Upper lobe of left lung (tissue), 4 donors: Measurements from ENCODE around the gene CCDC159.

ENCODE experiments used
- CTCF ChIP-seq, 6 experiments: fragments of 450-650 bp in 4 of 6; fragments of 200-600 bp in 2 of 6; sonication (generic) in 2 of 6; IDR thresholded peaks; one replicate each; pipeline ENCODE4 v1.5.1; 2016 to 2019; ENCODE audit warnings: antibody characterized with exemption in 6 of 6
- EP300 ChIP-seq, 4 donors: sonication (generic); formaldehyde crosslinking; IDR thresholded peaks; one replicate each; pipeline ENCODE4 v1.5.1; 2017; ENCODE audit warnings: antibody characterized with exemption in 4 of 4, control low read depth in 2 of 4
- POLR2A ChIP-seq, 4 donors: fragments of 450-650 bp; IDR thresholded peaks; one replicate each; pipeline ENCODE4 v1.5.1; 2016 to 2017; ENCODE audit warnings: antibody characterized with exemption in 4 of 4, mild to moderate bottlenecking in 2 of 4
- POLR2AphosphoS5 ChIP-seq, 2 donors: sonication (generic); formaldehyde crosslinking; IDR thresholded peaks; one replicate each; pipeline ENCODE4 v1.5.1; 2017; ENCODE audit warnings: antibody characterized with exemption in 2 of 2

GRCh38 chr19:11401808-11402543 is 55.7 kb downstream of the CCDC159 start:
- TF ChIP-seq CTCF (IDR thresholded peaks at IDR 0.05) (no peak), POLR2A (IDR thresholded peaks at IDR 0.05) (no peak), EP300 (IDR thresholded peaks at IDR 0.05) (no peak), POLR2AphosphoS5 (IDR thresholded peaks at IDR 0.05) (no peak)
